H1 (cell line): ENCODE results near the gene HIPK3. TPM values are rescaled to one million over a fixed set of nuclear protein-coding genes. Genes with fewer than 3 reads are reported as not detected.

ENCODE experiments used
- CTCF ChIA-PET: fragments of 300-600 bp; sonication (Branson Sonifier 250); formaldehyde crosslinking; loops from one replicate; lab custom pipeline; 2021; ENCODE audit not compliant: partially characterized antibody; lab: Charles Lee
- POLR2A ChIA-PET: fragments of 300-600 bp; sonication (Branson Sonifier 250); formaldehyde crosslinking; loops from one replicate; lab custom pipeline; 2021; ENCODE audit warnings: inconsistent platforms; ENCODE audit not compliant: partially characterized antibody; lab: Charles Lee
- DNase-seq, 2 experiments: peaks; one replicate each; pipeline versions ENCODE4 v3.0.0 to v3.0.0-alpha.2; 2010 to 2022; ENCODE audit warnings: low spot score in 2 of 2, low read depth in 1 of 2, mixed read lengths in 1 of 2
- FAIRE-seq: peaks from 2 replicates; lab custom pipeline; 2011; peaks lifted over from hg19 to GRCh38; lab: Jason Lieb, UNC
- H2AFZ ChIP-seq: 2 replicates; pipeline ENCODE4 v1.8.1; 2012; ENCODE audit warnings: low read length, inconsistent platforms
- H2AK5ac ChIP-seq: 2 replicates; pipeline ENCODE4 v1.6.1; 2013; ENCODE audit warnings: low read depth, low read length
- H2BK120ac ChIP-seq: replicated peaks from 2 replicates; pipeline ENCODE3; 2013; ENCODE audit warnings: low read depth, low read length, inconsistent platforms
- H2BK12ac ChIP-seq: 2 replicates; pipeline ENCODE4 v1.6.1; 2013; ENCODE audit warnings: low read depth, low read length
- H2BK15ac ChIP-seq: 2 replicates; pipeline ENCODE4 v1.6.1; 2013; ENCODE audit warnings: low read length
- H2BK20ac ChIP-seq: 2 replicates; pipeline ENCODE4 v1.6.1; 2013; ENCODE audit warnings: low read length
- H2BK5ac ChIP-seq: 2 replicates; pipeline ENCODE4 v1.6.1; 2013; ENCODE audit warnings: low read depth, low read length
- H3K14ac ChIP-seq: 2 replicates; pipeline ENCODE4 v1.6.1; 2013; ENCODE audit warnings: inconsistent platforms; ENCODE audit not compliant: insufficient read length
- H3K18ac ChIP-seq: 2 replicates; pipeline ENCODE4 v1.6.1; 2013; ENCODE audit warnings: low read length; ENCODE audit errors: extremely low read depth
- H3K23ac ChIP-seq: 2 replicates; pipeline ENCODE4 v1.6.1; 2013; ENCODE audit warnings: inconsistent platforms; ENCODE audit not compliant: insufficient read length
- H3K23me2 ChIP-seq: 2 replicates; pipeline ENCODE4 v1.6.1; 2013; ENCODE audit warnings: low read depth, low read length
- H3K27ac ChIP-seq: 2 replicates; pipeline ENCODE4 v1.6.1; 2011; ENCODE audit warnings: low read depth, low read length, inconsistent platforms
- H3K27me3 ChIP-seq, 4 experiments: replicated peaks in 1 of 4; 1 replicate in 1 of 4; 2 replicates in 3 of 4; pipeline versions ENCODE4 v1.6.1 to v1.8.1; 2011 to 2013; ENCODE audit warnings: low read length in 3 of 4, mild to moderate bottlenecking in 3 of 4, inconsistent platforms in 2 of 4, mixed read lengths in 2 of 4, moderate library complexity in 1 of 4; ENCODE audit not compliant: control insufficient read depth in 3 of 4, insufficient read depth in 3 of 4; ENCODE audit errors: extremely low read depth in 1 of 4
- H3K36me3 ChIP-seq, 4 experiments: 2 replicates each; pipeline versions ENCODE4 v1.6.1 to v1.8.1; 2011 to 2013; ENCODE audit warnings: mild to moderate bottlenecking in 4 of 4, low read length in 3 of 4, moderate library complexity in 2 of 4, control low read depth in 1 of 4, inconsistent platforms in 1 of 4; ENCODE audit not compliant: insufficient read depth in 4 of 4, control insufficient read depth in 2 of 4
- H3K4ac ChIP-seq: replicated peaks from 2 replicates; pipeline ENCODE3; 2013; ENCODE audit warnings: low read length, low read depth, mixed read lengths, inconsistent platforms; ENCODE audit not compliant: insufficient read length
- H3K4me1 ChIP-seq, 4 experiments: replicated peaks in 1 of 4; 1 replicate in 1 of 4; 2 replicates in 3 of 4; pipeline versions ENCODE4 v1.6.1 to v1.8.1; 2011 to 2013; ENCODE audit warnings: low read length in 3 of 4, inconsistent platforms in 2 of 4, mixed read lengths in 1 of 4; ENCODE audit not compliant: insufficient read depth in 4 of 4, control insufficient read depth in 3 of 4
- H3K4me2 ChIP-seq, 2 experiments: 2 replicates each; pipeline versions ENCODE4 v1.6.1 to v1.8.1; 2011 to 2013; ENCODE audit warnings: low read depth in 2 of 2, low read length in 2 of 2, control low read depth in 1 of 2, inconsistent platforms in 1 of 2, mild to moderate bottlenecking in 1 of 2; ENCODE audit not compliant: insufficient read depth in 1 of 2
- H3K4me3 ChIP-seq, 4 experiments: fragments of 200-600, 300-600 bp in 1 of 4; sonication (generic), shearing (Covaris generic), sonication (Bioruptor Twin) in 1 of 4; 2 replicates each; pipeline versions ENCODE4 v1.5.1 to v1.8.1; 2011 to 2016; ENCODE audit warnings: low read length in 4 of 4, low read depth in 3 of 4, control low read depth in 2 of 4, inconsistent platforms in 2 of 4, mild to moderate bottlenecking in 2 of 4, mixed read lengths in 1 of 4, moderate library complexity in 1 of 4; ENCODE audit not compliant: insufficient read depth in 2 of 4; ENCODE audit errors: extremely low read depth in 1 of 4
- H3K56ac ChIP-seq: replicated peaks from 2 replicates; pipeline ENCODE3; 2013; ENCODE audit warnings: low read depth, mild to moderate bottlenecking, mixed read lengths, low read length, inconsistent platforms; ENCODE audit not compliant: insufficient read length
- H3K79me1 ChIP-seq: 2 replicates; pipeline ENCODE4 v1.6.1; 2013; ENCODE audit warnings: low read depth, low read length, control low read depth
- H3K79me2 ChIP-seq, 2 experiments: 2 replicates each; pipeline versions ENCODE4 v1.6.1 to v1.8.1; 2012 to 2013; ENCODE audit warnings: low read length in 2 of 2, mild to moderate bottlenecking in 2 of 2, inconsistent platforms in 1 of 2; ENCODE audit not compliant: insufficient read depth in 2 of 2, control insufficient read depth in 1 of 2
- H3K9ac ChIP-seq, 4 experiments: replicated peaks in 1 of 4; 1 replicate in 1 of 4; 2 replicates in 3 of 4; pipeline versions ENCODE4 v1.6.1 to v1.8.1; 2011 to 2013; ENCODE audit warnings: low read depth in 3 of 4, low read length in 3 of 4, control low read depth in 2 of 4, mild to moderate bottlenecking in 2 of 4, moderate library complexity in 2 of 4, inconsistent platforms in 1 of 4; ENCODE audit errors: extremely low read depth in 1 of 4
- H3K9me3 ChIP-seq, 2 experiments: 2 replicates each; pipeline versions ENCODE4 v1.6.1 to v1.8.1; 2012 to 2013; ENCODE audit warnings: mild to moderate bottlenecking in 2 of 2, moderate library complexity in 2 of 2, control low read depth in 1 of 2, inconsistent platforms in 1 of 2, low read depth in 1 of 2, low read length in 1 of 2, mixed read lengths in 1 of 2; ENCODE audit not compliant: insufficient read depth in 2 of 2
- H4K20me1 ChIP-seq, 2 experiments: replicated peaks in 1 of 2; 2 replicates each; pipeline versions ENCODE3 to v1.8.1; 2011 to 2013; ENCODE audit warnings: inconsistent platforms in 2 of 2, low read length in 2 of 2, mild to moderate bottlenecking in 1 of 2; ENCODE audit not compliant: insufficient read depth in 2 of 2, control insufficient read depth in 1 of 2
- H4K5ac ChIP-seq: 2 replicates; pipeline ENCODE4 v1.6.1; 2013; ENCODE audit warnings: low read length, low read depth, mixed read lengths, inconsistent platforms; ENCODE audit not compliant: insufficient read length
- H4K8ac ChIP-seq: 2 replicates; pipeline ENCODE4 v1.8.0; 2013; ENCODE audit warnings: mild to moderate bottlenecking, moderate library complexity, low read length, inconsistent platforms; ENCODE audit not compliant: insufficient read depth; ENCODE audit errors: extremely low read depth
- H4K91ac ChIP-seq: replicated peaks from 2 replicates; pipeline ENCODE3; 2013; ENCODE audit warnings: low read length, mixed read lengths, inconsistent platforms; ENCODE audit not compliant: insufficient read length
- CBX8 ChIP-seq: fragments of 300-800, 300-1000 bp; sonication (generic); IDR thresholded peaks from 2 replicates; pipeline ENCODE4 v1.7.1; 2016; ENCODE audit warnings: low read depth, low read length, borderline replicate concordance
- CEBPB ChIP-seq: IDR thresholded peaks from 2 replicates; pipeline ENCODE4 v1.6.1; 2012; ENCODE audit warnings: low read depth, low read length
- CTBP2 ChIP-seq: IDR thresholded peaks from 2 replicates; pipeline ENCODE4 v1.7.0; 2011; ENCODE audit warnings: borderline replicate concordance, mild to moderate bottlenecking, moderate library complexity, mixed read lengths, low read length; ENCODE audit not compliant: insufficient read depth, insufficient read length
- HDAC6 ChIP-seq: IDR thresholded peaks from one replicate; pipeline ENCODE4 v1.7.1; 2012; ENCODE audit warnings: low read depth, mild to moderate bottlenecking, inconsistent platforms, low read length, moderate library complexity
- KDM1A ChIP-seq: fragments of 200-600, 300-600 bp; sonication (generic); IDR thresholded peaks from 2 replicates; pipeline ENCODE4 v1.7.1; 2016; ENCODE audit warnings: mild to moderate bottlenecking, low read length, borderline replicate concordance
- NANOG ChIP-seq: IDR thresholded peaks from 2 replicates; pipeline ENCODE4 v1.6.1; 2011; ENCODE audit warnings: low read length, low read depth, mild to moderate bottlenecking, inconsistent platforms; ENCODE audit not compliant: insufficient read depth, poor library complexity, severe bottlenecking
- NRF1 ChIP-seq: IDR thresholded peaks from 2 replicates; pipeline ENCODE4 v1.6.1; 2011; ENCODE audit warnings: mild to moderate bottlenecking, low read depth, low read length, improper control_type of control experiment
- SIX5 ChIP-seq: IDR thresholded peaks from 2 replicates; pipeline ENCODE4 v1.6.1; 2011; ENCODE audit warnings: mild to moderate bottlenecking, low read depth, low read length
- SP4 ChIP-seq: IDR thresholded peaks from 2 replicates; pipeline ENCODE4 v1.6.1; 2012; ENCODE audit warnings: low read length, inconsistent platforms
- SRF ChIP-seq: IDR thresholded peaks from 2 replicates; pipeline ENCODE4 v1.6.1; 2011; ENCODE audit warnings: mild to moderate bottlenecking, low read depth, low read length, moderate library complexity
- SUZ12 ChIP-seq: fragments of 200-600 bp; sonication (generic); IDR thresholded peaks from 2 replicates; pipeline ENCODE4 v1.6.1; 2012; ENCODE audit warnings: mild to moderate bottlenecking, inconsistent platforms, low read length, moderate library complexity, mixed read lengths
- TBP ChIP-seq: IDR thresholded peaks from 2 replicates; pipeline ENCODE4 v1.6.1; 2011; ENCODE audit warnings: low read depth, low read length, improper control_type of control experiment
- YY1 ChIP-seq: IDR thresholded peaks from 2 replicates; pipeline ENCODE4 v1.6.1; 2011; ENCODE audit warnings: low read depth, mild to moderate bottlenecking, low read length
- WGBS, 2 experiments: shearing (Covaris generic) in 1 of 2; methylation state at CpG; one replicate each; pipeline versions ENCODE4 v1.1.6 to v1.1.7; 2013 to 2015; ENCODE audit warnings: low lambda C conversion rate in 2 of 2, mixed read lengths in 2 of 2, inconsistent platforms in 1 of 2, low coverage in 1 of 2, missing lambda C conversion rate in 1 of 2; ENCODE audit not compliant: insufficient replicate concordance in 2 of 2, insufficient coverage in 1 of 2, insufficient read length in 1 of 2; ENCODE audit errors: extremely low coverage in 1 of 2, missing lambda C conversion rate in 1 of 2; 5-methylcytosine and 5-hydroxymethylcytosine counted together
- polyA plus RNA-seq, 7 experiments: library from polyadenylated mRNA; depleted of rRNA in 3 of 7; stranded (reverse) in 5 of 7; unstranded in 2 of 7; fragments of >200 nt in 5 of 7; fragments of 200-250 nt in 2 of 7; gene quantifications; 1 replicate in 5 of 7; 2 replicates in 1 of 7; 4 replicates in 1 of 7; pipeline versions ENCODE4 v1.2.1 to v1.2.3, GENCODE V29; 2011 to 2013; ENCODE audit warnings: missing spikeins in 2 of 7, mixed read lengths in 2 of 7
- total RNA-seq: library from RNA; stranded (reverse); fragmentation: NEBNext Ultra II Directional; extraction: Animal tissue kit (Norgen Biotek cat#: 25700); gene quantifications from 2 replicates; pipeline ENCODE4 v1.2.1, GENCODE V29; 2021
- TF ChIP-seq, protein P1 (sequence below): IDR thresholded peaks from 2 replicates; pipeline ENCODE4 v1.6.1; 2012; ENCODE audit warnings: inconsistent platforms

HIPK3 gene
- total and polyA plus RNA-seq, 2 of the 8 experiments (the other 6 are each of a cell fraction or from before 2014, with no cell fraction given): 5.0 to 22.3 TPM

DNA sequence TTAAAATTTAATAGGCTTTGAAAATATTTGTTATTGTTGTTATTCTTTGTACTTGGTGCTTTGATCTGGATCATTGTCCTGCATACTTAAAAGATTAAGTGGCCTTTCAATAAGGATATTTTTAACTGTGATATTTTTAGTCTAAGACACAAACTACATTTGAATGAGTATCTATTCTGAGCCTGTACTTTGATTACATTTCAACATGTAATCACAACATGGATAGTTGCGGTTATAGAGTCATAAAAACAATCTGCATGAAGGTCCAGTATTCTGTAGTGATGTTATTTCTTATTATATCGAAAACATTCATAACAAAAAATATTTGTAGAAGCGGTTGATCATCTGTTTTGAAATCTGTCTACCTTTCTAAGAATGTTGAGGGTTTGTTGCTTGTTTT is 58.6 kb downstream of the HIPK3 start:
- no peak overlapping the region for H3K27ac ChIP-seq
- TF ChIP-seq HDAC6 (no peak), NANOG (no peak), SIX5 (no peak), KDM1A (no peak), SP4 (no peak), NRF1 (no peak), SRF (no peak), CEBPB (no peak), YY1 (no peak), TBP (no peak), CBX8 (no peak), CTBP2 (no peak), SUZ12 (no peak)
- TF ChIP-seq, protein P1, sequence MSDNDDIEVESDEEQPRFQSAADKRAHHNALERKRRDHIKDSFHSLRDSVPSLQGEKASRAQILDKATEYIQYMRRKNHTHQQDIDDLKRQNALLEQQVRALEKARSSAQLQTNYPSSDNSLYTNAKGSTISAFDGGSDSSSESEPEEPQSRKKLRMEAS: no peak

More for the DNA sequence above, 58.6 kb downstream of the HIPK3 start:
- Histone ChIP-seq H3K14ac (no peak overlapping the region), H3K4me3 (no peak overlapping the region), H4K91ac (no peak overlapping the region), H3K56ac (no peak overlapping the region), H4K20me1 (peaks cover 0 to 8% of the 10 kb centered on the region in 2 experiments), H4K5ac (no peak overlapping the region), H3K79me1 (0 out of 2 replicates have a peak, but pooled peaks cover 2% of the 10 kb centered on the region), H3K27me3 (no peaks in the 10 kb centered on the region), H3K9ac (no peak overlapping the region), H2BK5ac (no peak overlapping the region), H3K23ac (no peak overlapping the region), H2AFZ (no peak overlapping the region), H3K18ac (no peak overlapping the region), H3K4ac (no peak overlapping the region), H2BK20ac (no peak overlapping the region), H3K9me3 (no peaks in the 10 kb centered on the region), H2BK15ac (no peak overlapping the region), H3K4me2 (no peak overlapping the region), H3K79me2 (peaks cover 0 to 28% of the 10 kb centered on the region in 2 experiments; a peak in 2 of 4 replicates), H2BK120ac (no peak overlapping the region), H2AK5ac (no peak overlapping the region), H4K8ac (no peak overlapping the region), H3K36me3 (no peaks in the 10 kb centered on the region), H2BK12ac (no peak overlapping the region), H3K23me2 (no peaks in the 10 kb centered on the region; the same call in 1 of the 2 replicates), H3K4me1 (no peaks in the 10 kb centered on the region)
- CTCF ChIA-PET: interaction anchor here (1.2 kb wide), 1 partner anchor 25 kb away, joined by 3 read pairs; no protein-coding TSS in a partner anchor
- POLR2A ChIA-PET: no interaction called here
- WGBS, 2 experiments: 80% methylated on average over 3 of the region's 3 CpGs; no CpG with 5 or more reads in 1 of the 2 experiments
- DNase-seq (no peak), FAIRE-seq (no peak)
